Frontal cortex (tissue), 4 donors: ENCODE data around the gene CASP8. TPM values are rescaled to one million over a fixed set of nuclear protein-coding genes. Genes with fewer than 3 reads are reported as not detected.
"Not testable (repeated sequence)": the region's sequence is repeated elsewhere in the genome, so short reads cannot be mapped to it uniquely, and the experiment has no call there.

Source experiments
- DNase-seq, 2 donors: peaks; one replicate each; pipeline ENCODE4 v3.0.0; 2012; ENCODE audit warnings: low spot score in 2 of 2
- FAIRE-seq: peaks from 2 replicates; lab custom pipeline; 2012; peaks lifted over from hg19 to GRCh38; lab: Jason Lieb, UNC
- total RNA-seq: library from RNA; depleted of rRNA; stranded (reverse); fragments of >200 nt; gene quantifications from one replicate; pipeline ENCODE4 v1.2.3, GENCODE V29; 2014
- donor health status: control.
- donor health status: control.
- donor health status: control.

The CASP8 gene
- total RNA-seq, 1 donor from 2014 or later: 1.6 TPM

DNA sequence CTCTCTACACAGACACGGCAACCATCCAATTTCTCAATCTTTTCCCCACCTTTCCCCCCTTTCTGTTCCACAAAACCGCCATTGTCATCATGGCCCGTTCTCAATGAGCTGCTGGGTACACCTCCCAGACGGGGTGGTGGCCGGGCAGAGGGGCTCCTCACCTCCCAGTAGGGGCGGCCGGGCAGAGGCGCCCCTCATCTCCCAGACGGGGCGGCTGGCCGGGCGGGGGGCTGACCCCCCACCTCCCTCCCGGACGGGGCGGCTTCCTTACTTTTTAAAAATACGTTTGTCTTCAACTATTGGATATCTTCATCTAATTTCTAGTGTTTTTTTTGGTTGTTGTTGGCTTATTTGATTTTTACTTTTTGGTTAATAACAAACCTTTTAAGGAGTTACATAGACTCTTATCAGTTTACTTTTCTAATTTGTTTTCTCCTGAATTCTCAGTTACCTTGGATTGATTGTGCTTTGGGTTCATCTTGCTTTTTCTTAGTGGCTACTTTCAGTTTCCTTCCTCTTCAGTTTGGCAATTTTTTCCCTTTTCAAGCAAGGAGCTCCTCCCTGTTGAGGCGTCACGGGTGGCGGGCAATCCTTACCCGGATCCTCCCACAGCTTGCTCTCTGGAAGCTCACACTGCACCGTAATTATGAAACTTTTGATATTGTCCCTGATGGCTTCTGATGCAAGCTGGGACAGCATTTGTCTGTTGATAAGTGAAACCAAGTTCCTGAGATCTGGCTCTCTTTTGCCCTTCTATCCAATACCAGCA is 21.0 kb upstream of the CASP8 start:
- DNase-seq, FAIRE-seq: not testable (repeated sequence)

DNA sequence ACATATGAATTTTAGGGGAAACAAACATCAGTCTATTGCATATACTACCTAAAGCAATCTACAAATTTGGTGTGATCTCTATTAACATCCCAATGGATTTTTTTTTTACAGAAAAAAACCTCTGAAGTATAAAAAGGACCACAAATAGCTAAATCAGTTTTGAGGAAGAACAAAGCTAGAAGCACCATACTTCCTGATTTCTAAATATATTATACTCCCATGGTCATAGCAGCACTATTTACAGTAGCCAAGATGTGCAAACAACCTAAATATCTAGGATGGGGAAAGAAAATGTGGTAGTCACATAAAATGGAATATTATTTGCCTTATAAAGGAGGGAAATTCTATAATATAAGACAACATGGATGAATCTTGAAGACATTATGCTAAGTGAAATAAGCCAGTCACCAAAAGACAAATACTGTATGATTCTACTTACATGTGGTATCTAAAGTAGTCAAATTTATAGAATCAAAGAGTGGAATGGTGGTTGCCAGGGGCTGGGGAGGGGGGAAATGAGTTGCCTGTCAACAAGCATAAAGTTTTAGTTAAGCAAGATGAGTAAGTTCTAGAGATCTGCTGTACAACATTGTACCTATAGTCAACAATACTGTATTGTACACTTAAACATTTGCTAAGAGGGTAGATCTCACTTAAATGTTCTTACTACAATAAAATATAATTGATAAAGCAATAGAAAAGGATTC is 17.6 kb upstream of the CASP8 start:
- FAIRE-seq (no peak), DNase-seq (no peak)

DNA sequence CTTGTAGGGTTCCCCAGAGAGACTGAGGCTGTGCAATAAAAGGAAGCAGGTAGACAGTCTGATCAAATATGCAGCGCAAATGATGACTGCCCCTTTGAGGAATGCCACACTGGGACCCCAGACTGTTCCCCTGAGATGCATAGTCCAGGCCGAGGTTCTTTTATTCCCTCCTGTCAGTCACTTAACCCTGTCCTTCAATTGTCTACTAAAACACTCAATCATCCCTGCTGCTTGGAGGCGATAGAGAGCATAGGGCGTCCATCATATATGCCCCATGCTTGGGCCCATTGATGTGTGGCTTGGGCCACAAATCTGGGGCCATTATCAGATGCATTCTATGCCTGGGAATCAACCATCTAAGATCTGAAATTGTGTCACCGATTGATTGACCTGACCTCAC is 15.5 kb upstream of the CASP8 start:
- DNase-seq (no peak), FAIRE-seq (no peak)

DNA sequence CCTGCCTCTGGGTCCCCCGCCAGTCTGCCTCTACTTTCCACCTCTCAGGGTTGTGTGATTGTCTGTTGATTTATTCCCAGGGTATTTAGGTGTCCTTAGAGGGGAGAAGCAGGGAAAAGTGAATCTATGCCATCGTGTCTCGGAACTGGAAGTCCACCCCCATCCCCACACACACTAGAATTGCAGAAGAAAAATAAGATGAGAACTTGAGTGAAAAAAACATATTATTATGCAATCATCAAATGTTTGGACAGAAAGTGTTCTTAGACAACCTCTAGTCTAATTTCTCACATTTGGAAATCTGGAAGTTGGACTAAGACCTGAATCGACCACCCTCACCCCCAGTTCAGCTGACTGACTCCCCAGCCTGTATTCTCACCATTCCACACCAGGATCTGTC is 14.1 kb upstream of the CASP8 start:
- DNase-seq: no peak

DNA sequence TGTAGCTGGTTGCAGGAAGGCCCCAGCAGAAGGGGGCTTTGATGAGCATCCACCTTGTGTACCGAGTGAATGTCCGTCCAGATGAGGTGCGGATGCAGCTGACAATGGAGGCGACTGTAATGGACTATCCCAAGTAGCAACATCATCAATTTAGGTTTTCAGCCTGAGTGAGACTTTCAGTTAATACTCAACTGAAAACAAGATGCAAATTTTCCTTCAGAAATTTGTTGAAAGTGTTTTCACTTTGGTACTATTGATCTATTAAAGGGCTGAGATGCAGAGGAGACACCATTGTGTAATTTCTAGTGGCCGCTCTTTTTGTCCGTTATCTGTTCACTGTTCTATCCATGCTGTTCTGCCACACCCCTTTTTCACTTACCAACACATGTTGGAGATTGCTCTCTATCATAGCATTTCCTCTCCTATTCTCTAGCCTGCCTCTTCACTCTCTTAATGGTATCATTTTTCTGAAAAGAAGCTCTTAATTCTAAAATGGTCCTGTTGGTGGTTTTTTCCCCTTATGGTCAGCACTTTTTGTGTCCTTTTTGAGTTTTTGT is 12.0 kb upstream of the CASP8 start:
- DNase-seq (no peak), FAIRE-seq (no peak)

More for the DNA sequence above, 14.1 kb upstream of the CASP8 start:
- FAIRE-seq: no peak

DNA sequence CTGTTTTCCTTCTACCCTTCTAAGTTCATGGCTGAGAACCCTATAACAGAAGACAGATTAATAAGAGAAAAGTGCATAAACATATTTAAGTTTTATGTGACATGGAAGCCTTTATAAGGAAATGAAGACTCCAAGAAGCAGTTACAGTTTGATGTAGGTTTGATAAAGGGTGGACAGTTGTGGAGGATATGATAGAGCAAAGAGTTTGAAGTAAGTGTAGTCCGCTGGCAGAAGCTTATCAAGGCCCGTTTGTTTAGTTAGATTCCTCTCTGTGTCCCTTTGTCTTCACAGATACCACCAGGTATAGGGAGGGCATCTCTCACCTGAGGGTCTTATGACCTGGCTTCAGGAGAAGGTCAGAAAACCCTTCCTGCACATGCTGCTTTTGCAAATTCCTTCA is 10.4 kb upstream of the CASP8 start:
- no peak for FAIRE-seq
- no peak for DNase-seq

DNA sequence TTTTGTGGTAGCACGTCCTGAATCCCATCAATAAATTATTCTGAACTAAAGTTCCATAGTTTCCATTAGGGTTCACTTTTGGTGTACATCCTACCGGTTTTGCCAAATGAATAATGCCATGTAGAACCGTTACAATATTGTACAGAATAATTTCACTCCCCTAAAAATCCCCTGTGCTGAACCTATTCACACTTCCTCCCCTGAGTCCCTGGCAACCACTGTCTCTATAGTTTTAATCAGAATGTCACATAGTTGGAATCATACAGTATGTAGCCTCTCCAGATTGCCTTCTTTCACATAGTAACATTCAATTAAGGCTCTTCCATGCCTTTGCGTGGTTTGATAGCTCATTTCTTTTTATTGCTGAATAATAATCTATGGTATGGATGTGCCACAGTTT is 9.6 kb upstream of the CASP8 start:
- FAIRE-seq: no peak

DNA sequence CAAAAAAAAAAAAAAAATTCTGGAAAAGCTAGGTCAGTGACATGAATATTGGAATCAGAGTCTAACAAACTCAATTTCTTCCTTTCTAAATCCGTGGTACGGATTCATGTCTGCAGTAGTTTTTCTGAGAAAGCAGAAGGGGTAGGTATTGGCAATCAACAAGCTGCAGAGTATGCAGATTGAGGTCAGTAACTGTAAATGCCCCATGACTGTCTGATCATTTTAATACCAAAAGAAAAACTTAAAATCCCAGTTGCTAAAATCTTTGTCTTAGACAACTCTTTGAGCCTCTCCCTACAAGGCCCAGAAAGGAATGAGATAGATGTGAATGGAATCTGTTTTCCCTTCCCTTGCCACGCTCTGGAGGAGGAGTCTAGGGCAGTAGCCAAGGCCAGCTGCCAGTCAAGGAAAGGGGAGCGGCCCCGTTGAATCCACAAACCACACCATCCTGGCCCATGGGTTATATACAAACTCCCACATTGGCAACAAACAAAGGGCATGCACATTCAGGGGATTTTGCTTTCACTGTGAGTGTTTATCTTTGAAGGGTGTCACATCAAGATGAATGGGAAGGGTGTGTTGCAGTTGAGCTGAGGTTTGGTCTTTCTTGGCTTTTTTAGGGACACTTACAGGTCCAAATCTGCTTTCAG is 6.1 kb upstream of the CASP8 start:
- DNase-seq: no peak
- FAIRE-seq: no peak

More for the DNA sequence above, 9.6 kb upstream of the CASP8 start:
- DNase-seq: no peak

DNA sequence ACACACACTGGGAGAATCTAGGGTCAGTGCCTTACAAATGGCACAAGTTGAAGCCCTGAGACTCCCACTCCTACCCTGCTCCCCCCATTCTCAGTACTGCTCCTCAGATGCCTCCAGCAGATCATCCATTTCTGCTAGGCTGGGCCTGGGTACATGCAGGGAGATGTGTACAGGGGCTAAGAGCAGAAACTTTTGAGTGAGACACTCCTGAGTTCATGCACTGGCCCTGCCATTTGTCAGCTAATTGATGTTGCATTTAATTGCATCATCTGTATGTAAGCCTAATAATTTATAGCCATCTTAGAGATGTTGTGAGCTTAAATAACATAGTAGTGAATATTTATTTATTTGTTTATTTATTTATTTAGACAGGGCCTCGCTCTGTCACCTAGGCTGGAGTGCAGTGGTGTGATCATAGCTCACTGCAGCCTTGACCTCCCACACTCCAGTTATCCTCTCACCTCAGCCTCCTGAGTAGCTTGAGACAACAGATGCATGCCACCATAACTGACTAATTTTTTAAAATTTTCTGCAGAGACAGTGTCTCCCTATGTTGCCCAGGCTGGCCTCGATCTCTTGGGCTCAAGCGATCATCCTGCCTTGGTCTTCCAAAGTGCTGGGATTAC is 4.8 kb upstream of the CASP8 start:
- DNase-seq (no peak), FAIRE-seq (no peak)

DNA sequence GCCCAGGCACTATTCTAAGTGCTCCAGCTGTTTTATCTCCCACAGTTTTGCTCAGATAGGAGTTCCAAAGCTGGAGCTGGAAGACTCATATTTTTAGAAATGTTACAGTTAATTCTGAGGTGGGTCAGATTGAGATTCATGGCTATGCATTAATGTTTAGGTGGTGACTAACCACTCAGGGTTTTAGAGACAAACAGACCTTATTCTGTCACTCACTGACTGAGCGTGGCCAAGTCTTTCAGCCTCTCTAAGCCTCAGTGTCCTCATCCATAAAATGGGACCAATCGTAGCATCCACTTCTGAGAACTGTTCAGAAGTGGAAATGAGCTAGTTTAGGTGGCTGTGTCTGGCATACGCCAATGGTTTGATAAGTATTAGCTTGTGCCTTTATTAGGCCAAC is 4.3 kb upstream of the CASP8 start:
- no peak for FAIRE-seq

DNA sequence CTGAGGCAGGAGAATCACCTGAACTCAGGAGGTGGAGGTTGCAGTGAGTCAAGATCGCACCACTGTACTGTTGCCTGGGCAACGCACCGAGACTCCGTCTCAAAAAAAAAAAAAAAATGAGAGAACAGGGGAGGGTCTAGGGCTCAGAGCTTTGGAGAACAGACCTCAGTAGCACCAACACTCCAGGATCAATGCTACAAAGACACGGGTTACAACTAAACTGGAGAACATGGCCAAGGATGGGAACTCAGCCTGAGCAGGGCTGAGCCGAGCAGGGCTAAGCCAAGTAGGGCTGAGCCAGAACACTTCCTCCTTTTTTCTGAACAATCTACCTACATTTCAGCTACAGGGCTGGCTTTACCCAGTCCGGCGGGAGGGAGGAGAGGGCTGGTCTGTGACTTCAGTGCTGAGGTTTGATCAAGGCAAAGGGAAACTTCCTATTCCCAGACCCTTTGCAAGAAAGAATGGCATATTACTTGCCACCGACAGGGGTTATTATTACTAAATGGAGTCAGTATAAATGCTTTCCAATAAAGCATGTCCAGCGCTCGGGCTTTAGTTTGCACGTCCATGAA is 2.9 kb upstream of the CASP8 start:
- FAIRE-seq (no peak), DNase-seq (no peak)

More for the DNA sequence above, 4.3 kb upstream of the CASP8 start:
- no peak for DNase-seq

DNA sequence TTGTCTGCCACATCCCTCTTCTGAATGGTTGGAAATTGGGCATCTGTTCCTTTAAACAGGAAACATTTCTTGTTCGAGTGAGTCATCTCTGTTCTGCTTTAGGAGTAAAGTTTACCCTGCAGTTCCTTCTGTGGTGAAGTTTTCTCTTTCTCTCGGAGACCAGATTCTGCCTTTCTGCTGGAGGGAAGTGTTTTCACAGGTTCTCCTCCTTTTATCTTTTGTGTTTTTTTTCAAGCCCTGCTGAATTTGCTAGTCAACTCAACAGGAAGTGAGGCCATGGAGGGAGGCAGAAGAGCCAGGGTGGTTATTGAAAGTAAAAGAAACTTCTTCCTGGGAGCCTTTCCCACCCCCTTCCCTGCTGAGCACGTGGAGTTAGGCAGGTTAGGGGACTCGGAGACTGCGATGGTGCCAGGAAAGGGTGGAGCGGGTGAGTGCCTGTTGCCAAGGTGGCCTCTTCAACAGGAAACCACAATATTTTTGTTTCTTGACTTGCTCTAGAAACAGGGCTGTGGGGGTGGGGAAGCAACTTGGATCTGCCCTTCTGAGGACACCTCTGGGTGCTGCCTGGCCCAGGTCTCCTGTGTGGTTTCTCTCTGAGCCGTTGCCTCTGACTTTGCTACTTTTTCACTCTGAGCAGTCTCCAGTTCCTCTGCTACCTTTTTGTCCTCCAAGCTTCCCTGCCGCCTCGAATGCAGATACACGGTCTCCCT is 2.2 kb upstream of the CASP8 start:
- FAIRE-seq: no peak

DNA sequence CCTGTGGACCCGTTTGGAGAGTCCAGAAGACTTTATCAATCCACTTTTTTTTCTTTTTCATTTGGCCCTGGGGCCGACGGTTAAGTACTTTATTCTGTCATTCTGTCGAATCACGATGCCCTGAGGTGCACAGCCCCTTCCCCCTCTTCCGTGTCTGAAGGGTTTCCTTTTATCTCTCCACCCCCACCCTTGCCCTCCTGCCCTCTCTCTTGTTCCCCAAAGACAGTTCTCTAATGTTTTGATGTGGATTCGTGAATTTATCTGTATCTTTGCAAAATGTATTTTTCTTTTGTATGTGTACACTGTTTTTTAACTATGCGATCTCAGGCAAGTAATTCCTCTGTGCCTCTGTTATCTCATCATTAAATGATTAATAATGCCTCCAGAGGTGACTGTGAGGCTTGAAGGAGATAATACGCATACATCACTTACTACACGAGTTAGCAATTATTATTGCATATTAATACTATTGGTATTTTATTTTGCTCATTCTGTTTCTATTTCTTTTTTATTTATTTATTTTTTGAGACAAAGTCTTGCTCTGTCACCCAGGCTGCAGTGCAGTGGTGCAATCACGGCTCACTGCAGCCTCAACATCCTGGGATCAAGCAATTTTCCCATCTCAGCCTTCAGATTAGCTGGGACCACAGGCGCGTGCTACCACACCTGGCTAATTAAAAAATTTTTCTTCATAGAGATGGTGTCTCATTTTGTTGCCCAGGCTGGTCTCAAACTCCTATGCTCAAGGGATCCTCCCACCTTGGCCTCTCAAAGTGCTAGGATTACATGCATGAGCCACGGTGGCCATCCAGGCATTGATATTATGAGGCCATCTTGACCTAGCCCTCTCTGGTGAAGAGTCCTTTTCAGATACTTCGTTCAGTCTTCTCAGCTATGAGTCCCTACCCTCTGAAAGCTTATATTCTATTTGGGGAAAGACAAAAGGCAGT is 1.4 kb upstream of the CASP8 start:
- DNase-seq: no peak
- no peak for FAIRE-seq

More for the DNA sequence above, 2.2 kb upstream of the CASP8 start:
- DNase-seq: peak in 1 of 2 donors; percentile 43

DNA sequence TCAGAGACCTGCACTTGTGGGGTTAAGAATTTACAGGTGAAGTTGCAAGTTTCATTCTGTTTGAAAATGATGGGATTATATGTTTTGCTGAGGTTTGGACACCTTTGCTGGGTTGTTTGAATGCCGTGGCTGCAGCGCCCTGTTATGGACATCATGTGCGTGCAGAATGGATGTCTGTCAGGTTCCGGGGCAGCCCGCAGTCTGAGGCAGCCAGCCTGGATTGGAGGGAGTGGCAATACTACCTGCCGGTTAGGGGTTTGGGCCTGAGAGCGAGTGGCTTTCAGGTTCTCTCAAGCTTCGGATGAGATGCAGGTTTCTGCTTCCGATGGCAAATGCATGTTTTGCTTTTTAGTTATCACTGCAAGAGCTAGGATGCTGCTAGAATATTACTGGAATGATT is 1.1 kb downstream of the CASP8 start:
- FAIRE-seq: no peak

DNA sequence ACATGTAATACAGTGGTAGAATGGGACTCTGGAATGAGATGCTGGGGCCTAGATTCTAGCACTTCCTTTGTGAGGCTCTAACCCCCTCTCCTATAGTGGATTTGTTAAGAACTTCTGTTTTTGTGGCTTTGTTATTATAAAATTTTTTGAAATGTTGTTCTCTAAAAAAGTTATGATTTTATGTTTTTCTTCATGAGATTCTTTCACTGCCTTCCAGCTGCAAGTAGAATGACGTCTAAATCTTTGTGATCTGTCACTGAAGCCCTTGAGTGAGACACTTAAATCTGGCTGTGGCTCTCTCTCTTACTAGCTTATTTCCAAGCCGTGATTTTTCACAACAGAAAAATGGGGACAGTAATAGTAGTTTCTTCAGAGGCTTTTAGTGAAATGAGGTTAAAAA is 1.6 kb downstream of the CASP8 start:
- no peak for DNase-seq
- FAIRE-seq: no peak

More for the DNA sequence above, 1.1 kb downstream of the CASP8 start:
- DNase-seq: no peak

DNA sequence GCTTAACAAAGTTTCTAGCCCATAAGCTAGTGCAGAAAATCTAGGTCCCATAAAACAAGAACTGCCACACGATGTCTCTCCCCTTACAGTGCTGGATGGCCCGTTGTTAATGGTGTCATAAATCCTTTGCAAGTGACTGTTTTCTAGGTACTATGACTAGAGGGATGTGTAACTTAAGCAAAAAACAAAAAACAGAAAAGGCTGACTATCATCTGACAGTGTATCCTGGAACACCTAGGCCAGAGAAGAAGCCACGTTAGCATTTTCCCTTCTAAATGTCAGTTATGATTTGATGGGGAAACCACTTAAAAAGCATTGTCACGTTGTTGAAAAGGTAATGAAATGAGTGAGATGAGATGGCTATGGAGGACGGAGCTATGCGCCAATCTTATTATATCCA is 2.4 kb downstream of the CASP8 start:
- FAIRE-seq (no peak), DNase-seq (no peak)

DNA sequence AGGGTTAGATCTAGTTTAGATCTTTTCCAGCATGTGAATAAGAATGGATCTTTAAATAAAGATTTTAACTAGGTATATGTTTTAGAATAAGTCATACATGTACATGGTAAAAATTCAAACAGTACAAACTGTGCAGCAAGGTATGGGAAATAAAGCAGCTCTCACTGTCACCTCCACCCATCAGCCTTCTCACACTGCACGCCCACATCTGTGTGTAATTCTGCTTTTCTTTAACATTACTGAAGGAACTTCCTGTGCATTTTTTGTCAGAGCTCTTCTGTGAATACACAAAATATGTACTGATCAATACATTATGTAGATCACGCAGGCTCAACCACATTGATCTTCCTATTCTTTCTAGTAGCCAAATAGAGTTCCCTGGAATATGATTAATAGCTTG is 3.4 kb downstream of the CASP8 start:
- DNase-seq: no peak
- FAIRE-seq: no peak
